ENCODE results near the gene ACSM2B. TPM values are rescaled to one million over a fixed set of nuclear protein-coding genes. Genes with fewer than 3 reads are reported as not detected.
"Not testable (repeated sequence)": the region's sequence is repeated elsewhere in the genome, so short reads cannot be mapped to it uniquely, and the experiment has no call there.

ACSM2B gene, protein sequence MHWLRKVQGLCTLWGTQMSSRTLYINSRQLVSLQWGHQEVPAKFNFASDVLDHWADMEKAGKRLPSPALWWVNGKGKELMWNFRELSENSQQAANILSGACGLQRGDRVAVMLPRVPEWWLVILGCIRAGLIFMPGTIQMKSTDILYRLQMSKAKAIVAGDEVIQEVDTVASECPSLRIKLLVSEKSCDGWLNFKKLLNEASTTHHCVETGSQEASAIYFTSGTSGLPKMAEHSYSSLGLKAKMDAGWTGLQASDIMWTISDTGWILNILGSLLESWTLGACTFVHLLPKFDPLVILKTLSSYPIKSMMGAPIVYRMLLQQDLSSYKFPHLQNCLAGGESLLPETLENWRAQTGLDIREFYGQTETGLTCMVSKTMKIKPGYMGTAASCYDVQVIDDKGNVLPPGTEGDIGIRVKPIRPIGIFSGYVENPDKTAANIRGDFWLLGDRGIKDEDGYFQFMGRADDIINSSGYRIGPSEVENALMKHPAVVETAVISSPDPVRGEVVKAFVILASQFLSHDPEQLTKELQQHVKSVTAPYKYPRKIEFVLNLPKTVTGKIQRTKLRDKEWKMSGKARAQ
- total RNA-seq = not detected
- polyA plus RNA-seq (ENCODE audit: insufficient read length in 6 of 6) = 1 to 10 TPM in 2 of 6 donors, under 1 TPM in 4; 0.58 to 1.8 (median 0.90) TPM
- long read RNA-seq, donor 1 = 0 reads
- long read RNA-seq, donor 2 = 0 reads
- long read RNA-seq, donor 3 = 0 reads
- long read RNA-seq, donor 4 = 0 reads
- long read RNA-seq, donor 5 = 0 reads
- long read RNA-seq, donor 6 = 0 reads
- long read RNA-seq, donor 7 = 0 reads
- long read RNA-seq, donor 8 = 0 reads
- long read RNA-seq, donor 9 = 0 reads
- long read RNA-seq, donor 10 = 0 reads
- long read RNA-seq, donor 11 = 0 reads
- long read RNA-seq, donor 12 = 0 reads

DNA sequence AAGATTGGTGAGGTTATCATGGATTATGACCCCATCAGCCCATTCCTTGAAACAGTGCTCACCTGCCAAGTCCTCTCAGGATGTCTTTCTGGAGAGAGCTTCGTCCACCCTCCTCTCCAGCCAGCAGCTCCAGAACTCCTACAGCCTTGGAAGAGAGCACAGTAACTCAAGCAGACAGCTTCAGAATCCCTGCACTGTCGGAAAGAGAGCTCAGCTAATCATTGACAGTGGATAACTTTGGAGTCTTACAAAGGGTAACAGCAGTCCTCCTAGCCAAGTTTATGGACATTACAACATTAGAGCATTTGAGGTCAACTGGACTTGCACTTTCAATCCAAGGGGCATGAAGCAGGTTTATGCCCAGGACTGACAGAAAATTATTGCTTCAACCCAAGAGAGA lies at the start of gene ACSM2B:
Gene ACSM2B, minus strand, starts transcription at position 223 of the 400 bp plus-strand sequence. CDS start 11,522 bp downstream, outside the sequence.
- H3K36me3 ChIP-seq; intact Hi-C loops (cut with DNase I); DNase-seq; H3K9me3 ChIP-seq; H3K4me3 ChIP-seq; ATAC-seq; H3K4me1 ChIP-seq; H3K27me3 ChIP-seq; H3K27ac ChIP-seq: not testable (repeated sequence)

DNA sequence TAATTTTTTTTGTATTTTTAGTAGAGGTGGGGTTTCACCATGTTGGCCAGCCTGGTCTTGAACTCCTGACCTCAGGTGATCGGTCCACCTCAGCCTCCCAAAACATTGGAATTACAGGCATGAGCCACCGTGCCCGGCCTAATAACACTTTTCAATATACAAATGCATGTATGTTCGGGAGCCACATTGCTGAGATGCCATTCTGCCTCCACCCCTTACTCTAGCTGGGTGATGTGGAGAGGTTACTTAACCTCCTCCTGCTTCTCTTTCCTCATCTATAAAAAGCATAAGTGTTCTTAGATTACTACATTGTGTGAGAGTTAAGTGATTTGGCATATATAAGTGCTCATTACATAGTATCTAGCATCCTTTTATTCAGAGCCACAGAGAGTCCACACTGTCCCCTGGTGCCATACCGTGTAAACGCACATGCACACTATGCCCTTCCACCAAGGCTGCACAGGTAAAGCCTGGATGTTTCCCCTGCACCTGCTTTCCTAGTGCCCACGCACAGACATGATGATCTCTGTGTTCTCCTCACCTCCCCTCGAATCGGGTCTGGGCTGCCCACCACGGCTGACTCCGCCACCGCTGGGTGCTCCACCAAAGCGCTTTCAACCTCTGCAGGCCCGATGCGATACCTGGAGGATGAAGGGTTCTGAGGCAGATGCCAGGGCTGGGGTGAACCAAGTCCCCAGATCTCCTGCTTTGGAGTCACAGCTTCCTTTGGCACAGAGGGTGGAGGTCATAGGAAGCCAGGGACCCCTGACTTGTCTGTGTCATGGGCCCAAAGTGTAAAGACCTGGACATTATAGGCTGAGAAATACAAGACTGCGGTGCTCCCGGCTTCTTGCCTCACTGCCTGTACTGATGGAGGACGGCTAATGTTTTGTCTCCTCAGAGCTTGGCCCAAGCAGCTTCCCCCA lies 49.0 kb upstream of the ACSM2B start:
- ATAC-seq = peak; percentile 96

DNA sequence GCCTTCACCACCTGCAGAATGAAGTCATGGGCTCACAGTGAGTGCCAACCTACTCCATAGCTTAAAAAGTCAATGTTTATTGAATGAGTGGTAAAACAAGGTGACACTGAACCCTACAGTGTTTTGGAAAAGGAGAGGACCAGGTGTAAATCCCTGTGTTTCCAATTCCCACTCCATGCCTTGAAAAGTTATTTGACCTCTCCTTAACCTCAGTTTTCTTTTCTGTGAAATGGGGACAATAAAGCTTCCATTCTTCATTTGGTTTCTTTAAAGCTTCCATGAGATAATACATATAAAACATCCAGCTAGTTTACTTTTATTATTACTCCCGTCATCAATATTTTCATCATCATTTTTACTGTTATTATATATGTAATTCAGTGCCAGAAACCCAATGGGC lies 48.0 kb upstream of the ACSM2B start:
- intact Hi-C loops (cut with DNase I) = no loop called here
- TF ChIP-seq, protein P1, sequence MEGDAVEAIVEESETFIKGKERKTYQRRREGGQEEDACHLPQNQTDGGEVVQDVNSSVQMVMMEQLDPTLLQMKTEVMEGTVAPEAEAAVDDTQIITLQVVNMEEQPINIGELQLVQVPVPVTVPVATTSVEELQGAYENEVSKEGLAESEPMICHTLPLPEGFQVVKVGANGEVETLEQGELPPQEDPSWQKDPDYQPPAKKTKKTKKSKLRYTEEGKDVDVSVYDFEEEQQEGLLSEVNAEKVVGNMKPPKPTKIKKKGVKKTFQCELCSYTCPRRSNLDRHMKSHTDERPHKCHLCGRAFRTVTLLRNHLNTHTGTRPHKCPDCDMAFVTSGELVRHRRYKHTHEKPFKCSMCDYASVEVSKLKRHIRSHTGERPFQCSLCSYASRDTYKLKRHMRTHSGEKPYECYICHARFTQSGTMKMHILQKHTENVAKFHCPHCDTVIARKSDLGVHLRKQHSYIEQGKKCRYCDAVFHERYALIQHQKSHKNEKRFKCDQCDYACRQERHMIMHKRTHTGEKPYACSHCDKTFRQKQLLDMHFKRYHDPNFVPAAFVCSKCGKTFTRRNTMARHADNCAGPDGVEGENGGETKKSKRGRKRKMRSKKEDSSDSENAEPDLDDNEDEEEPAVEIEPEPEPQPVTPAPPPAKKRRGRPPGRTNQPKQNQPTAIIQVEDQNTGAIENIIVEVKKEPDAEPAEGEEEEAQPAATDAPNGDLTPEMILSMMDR (IDR thresholded peaks at IDR 0.05) = no peak
- H3K4me3 ChIP-seq = no peak overlapping the region
- H3K27ac ChIP-seq = no peak overlapping the region
- no peaks in the 10 kb centered on the region for H3K27me3 ChIP-seq
- no peak for ATAC-seq
- H3K36me3 ChIP-seq = no peaks in the 10 kb centered on the region
- no peaks in the 10 kb centered on the region for H3K4me1 ChIP-seq
- no peak for DNase-seq
- H3K9me3 ChIP-seq = no peaks in the 10 kb centered on the region

More for the DNA sequence above, 49.0 kb upstream of the ACSM2B start:
- intact Hi-C loops (cut with DNase I) = no loop called here
- no peaks in the 10 kb centered on the region for H3K27me3 ChIP-seq
- H3K9me3 ChIP-seq = no peaks in the 10 kb centered on the region
- no peaks in the 10 kb centered on the region for H3K4me1 ChIP-seq
- H3K4me3 ChIP-seq = no peak overlapping the region
- H3K27ac ChIP-seq = no peak overlapping the region
- no peak for DNase-seq
- TF ChIP-seq, protein P1 (IDR thresholded peaks at IDR 0.05) = peak in 1 of 2 donors; percentile 20
- H3K36me3 ChIP-seq = no peaks in the 10 kb centered on the region

DNA sequence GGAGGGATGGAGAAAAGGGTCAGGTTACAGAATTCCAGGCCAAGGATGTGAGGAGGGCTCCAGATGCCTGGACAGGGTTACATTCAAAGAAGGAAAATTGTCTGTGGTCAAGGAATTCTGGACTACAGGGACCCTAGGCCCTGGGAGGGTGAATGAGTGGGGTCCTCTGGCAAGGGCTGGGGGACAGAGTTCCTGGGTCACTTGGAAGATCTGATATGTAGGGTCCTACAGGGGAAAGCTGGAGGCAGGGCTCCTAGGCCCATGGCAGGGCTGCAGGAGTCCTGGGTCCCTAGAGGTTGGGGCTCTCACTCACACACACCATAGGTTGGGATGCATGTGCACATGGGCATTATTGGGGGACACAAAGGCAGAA lies 46.3 kb upstream of the ACSM2B start:
- Histone ChIP-seq H3K27me3 (no peaks in the 10 kb centered on the region), H3K27ac (no peak overlapping the region), H3K36me3 (no peaks in the 10 kb centered on the region), H3K9me3 (no peaks in the 10 kb centered on the region), H3K4me1 (no peaks in the 10 kb centered on the region), H3K4me3 (no peak overlapping the region)
- intact Hi-C loops (cut with DNase I) = no loop called here
- TF ChIP-seq, protein P1 (IDR thresholded peaks at IDR 0.05) = no peak
- no peak for DNase-seq
- ATAC-seq = no peak

DNA sequence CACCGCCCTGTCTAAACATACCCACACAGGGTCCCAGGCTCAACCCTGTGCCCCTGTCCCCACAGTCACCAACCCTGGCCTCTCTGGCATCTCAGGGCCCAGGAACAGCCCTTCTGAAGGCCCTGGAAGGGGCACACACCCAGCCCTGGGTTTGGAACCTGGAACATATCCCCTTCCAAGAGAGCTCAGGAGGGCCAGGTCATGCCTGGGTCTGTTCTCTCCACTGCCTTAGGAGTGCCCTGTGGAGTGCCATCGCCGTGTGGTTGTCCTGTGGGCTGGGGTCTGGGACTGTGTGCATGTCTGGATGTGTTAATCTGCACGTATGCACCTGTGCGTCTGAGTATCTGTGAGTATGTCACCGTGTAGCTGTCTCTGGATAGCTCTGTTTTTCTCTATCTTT lies 45.2 kb upstream of the ACSM2B start:
- TF ChIP-seq, protein P1 (IDR thresholded peaks at IDR 0.05) = no peak
- intact Hi-C loops (cut with DNase I) = no loop called here
- Histone ChIP-seq H3K27me3 (no peaks in the 10 kb centered on the region), H3K27ac (no peak overlapping the region), H3K36me3 (no peaks in the 10 kb centered on the region), H3K4me3 (no peak overlapping the region), H3K4me1 (no peaks in the 10 kb centered on the region), H3K9me3 (no peaks in the 10 kb centered on the region)
- DNase-seq = no peak
- no peak for ATAC-seq

All from left lung (tissue), 14 donors.